Measurements from ENCODE around the gene CHIC2.

DNA sequence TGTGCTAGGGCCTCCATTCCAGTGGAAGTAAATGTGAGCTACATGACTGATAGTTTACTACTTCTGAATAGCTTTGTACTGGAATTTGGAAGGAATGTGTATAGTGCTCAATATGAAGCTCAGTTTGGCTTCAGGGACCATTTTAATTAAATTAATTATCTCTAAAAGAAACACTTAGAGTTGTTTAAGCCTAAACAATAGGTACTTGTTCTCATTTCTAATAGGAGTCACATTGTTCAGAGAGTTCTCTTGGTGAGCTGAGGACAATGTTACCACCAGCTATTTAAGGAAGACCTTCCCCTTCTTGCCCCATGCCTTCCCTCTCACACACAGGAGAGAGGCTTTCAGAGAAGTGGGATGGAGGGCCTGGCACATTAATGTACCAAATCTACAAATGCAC, 78.3 kb downstream of the CHIC2 start:
- TF ChIP-seq, protein P1, sequence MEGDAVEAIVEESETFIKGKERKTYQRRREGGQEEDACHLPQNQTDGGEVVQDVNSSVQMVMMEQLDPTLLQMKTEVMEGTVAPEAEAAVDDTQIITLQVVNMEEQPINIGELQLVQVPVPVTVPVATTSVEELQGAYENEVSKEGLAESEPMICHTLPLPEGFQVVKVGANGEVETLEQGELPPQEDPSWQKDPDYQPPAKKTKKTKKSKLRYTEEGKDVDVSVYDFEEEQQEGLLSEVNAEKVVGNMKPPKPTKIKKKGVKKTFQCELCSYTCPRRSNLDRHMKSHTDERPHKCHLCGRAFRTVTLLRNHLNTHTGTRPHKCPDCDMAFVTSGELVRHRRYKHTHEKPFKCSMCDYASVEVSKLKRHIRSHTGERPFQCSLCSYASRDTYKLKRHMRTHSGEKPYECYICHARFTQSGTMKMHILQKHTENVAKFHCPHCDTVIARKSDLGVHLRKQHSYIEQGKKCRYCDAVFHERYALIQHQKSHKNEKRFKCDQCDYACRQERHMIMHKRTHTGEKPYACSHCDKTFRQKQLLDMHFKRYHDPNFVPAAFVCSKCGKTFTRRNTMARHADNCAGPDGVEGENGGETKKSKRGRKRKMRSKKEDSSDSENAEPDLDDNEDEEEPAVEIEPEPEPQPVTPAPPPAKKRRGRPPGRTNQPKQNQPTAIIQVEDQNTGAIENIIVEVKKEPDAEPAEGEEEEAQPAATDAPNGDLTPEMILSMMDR (IDR thresholded peaks at IDR 0.05; ENCODE audit: borderline replicate concordance, extremely low read depth, low read length, poor library complexity, severe bottlenecking): no peak
- TF ChIP-seq EZH2 (IDR thresholded peaks at IDR 0.05; ENCODE audit: borderline replicate concordance, low read depth, low read length, severe bottlenecking): no peak
